GM08714 (cell line): ENCODE data around the gene ASTL.

Experiments
- H3K4me3 ChIP-seq: fragments of 200-500 bp; sonication (Bioruptor generic); 2 replicates; pipeline ENCODE4 v1.5.1; 2014; ENCODE audit warnings: mild to moderate bottlenecking, low read length, inconsistent platforms
- ZNF274 ChIP-seq: IDR thresholded peaks from 2 replicates; pipeline ENCODE4 v1.6.1; 2012; ENCODE audit warnings: mild to moderate bottlenecking, low read depth, low read length

Gene ASTL

GRCh38 chr2:96134421-96134820, 3.9 kb downstream of the ASTL start:
- H3K4me3 ChIP-seq: no peak overlapping the region
- no peak for TF ChIP-seq ZNF274

DNA sequence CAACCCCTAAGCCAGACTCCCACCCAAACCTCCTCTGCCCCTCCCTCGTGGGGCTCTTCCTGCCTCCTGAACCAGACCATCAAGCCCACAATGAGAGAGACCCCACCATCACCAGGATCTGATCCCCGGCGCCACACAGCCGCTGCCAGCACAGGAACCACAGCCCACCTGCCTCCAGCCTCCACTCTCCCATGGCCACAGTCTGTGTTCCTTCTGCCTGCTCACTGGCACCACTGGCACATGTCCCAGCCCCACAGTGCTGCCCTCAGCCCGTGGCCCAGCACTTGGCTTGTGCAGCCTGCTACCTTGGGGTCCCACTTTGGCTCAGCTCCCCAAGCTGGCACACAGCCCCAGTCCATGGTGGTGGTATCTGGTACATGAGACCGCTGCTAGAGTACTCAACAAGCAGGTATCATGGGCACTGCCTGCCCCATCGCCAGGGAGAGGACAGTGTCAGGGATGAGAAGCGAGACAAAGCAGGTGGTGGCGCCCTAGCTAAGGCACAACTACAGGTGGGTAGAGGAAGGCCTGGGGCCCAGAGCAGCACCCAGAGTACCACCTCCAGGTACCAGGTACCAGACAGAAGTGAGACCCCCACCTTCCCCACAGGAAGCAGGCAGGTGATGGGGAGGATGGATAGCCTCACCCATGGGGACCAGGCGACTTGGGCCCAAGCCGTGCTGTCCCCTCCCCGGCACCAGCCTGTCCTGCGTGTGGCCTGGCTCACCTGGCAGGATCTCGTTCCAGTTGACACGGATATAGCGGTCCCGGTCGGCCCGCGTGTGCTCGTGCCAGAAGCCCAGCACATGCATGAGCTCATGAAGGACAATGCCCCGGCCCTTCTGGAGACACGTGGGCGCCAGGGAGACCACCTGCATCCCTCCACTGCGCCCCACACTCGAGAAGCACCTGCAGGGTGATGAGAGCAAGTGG, 6.2 kb downstream of the ASTL start:
- H3K4me3 ChIP-seq: no peak overlapping the region
- TF ChIP-seq ZNF274: no peak

GRCh38 chr2:96131152-96131812, 7.0 kb downstream of the ASTL start:
- TF ChIP-seq ZNF274: no peak
- no peak overlapping the region for H3K4me3 ChIP-seq

- TF ChIP-seq ZNF274: no peak
- H3K4me3 ChIP-seq: no peak overlapping the region
Measured at GRCh38 chr2:96130483-96130882, 7.8 kb downstream of the ASTL start.

GRCh38 chr2:96129528-96130120, 8.7 kb downstream of the ASTL start:
- H3K4me3 ChIP-seq: no peak overlapping the region
- no peak for TF ChIP-seq ZNF274

DNA sequence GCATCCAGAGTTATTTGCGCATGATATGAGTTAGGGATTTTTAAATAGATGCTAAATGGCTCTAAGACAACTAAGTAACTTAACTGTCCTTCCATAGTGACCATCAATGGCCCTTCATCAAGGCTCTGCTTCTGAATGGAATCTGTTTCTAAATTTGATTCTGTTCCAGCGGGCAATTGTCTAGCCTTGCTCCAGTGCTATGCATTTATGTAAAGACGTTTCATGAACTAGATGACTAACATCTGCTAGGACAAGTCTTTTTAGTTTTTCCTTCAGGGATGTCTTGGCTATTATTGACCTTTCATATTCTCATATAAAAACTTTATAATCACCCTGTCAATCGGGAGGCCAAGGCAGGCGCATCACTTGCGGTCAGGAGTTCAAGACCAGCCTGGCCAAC, 9.8 kb downstream of the ASTL start:
- no peak for TF ChIP-seq ZNF274
- H3K4me3 ChIP-seq: no peak overlapping the region

DNA sequence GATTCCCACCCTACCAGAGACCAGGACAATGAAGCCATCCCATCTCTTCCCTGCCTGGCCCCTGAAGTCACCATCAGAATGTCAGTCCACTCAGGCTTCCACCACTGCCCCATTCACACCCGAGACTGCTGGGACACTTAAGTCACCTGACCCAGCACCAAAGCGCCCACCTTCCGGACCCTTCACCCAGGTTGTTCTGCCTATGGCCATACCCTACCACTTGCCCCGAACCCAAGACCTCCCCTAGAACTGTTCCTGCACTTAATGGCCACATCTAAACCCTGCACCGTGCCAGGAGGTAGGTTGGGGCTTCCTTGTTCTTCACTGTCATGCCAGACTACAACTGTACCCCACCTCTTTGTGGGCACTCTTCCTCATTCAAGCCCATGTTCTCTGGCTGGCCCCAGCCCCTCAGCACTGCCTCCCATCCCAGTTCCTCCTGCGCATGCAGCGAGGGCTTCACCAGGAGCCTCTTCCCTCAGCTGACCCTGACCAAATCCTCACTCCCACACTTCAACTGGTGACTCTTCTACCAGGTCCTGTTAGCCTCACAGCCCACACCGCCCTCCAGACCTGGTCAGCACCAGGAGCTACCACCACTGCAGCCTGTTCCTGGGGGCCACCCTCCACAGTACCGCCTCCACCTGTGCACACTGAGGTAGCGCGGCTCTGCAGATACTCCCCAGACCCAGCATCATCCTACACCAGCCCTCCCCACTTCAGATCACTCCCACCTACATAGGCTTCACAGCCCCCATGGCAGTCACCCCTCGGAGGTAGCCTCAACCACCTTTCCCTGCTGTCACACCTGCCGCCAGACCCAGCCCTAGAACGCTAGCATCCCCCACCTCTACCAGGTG, 13.7 kb downstream of the ASTL start:
- H3K4me3 ChIP-seq: no peak overlapping the region
- no peak for TF ChIP-seq ZNF274

DNA sequence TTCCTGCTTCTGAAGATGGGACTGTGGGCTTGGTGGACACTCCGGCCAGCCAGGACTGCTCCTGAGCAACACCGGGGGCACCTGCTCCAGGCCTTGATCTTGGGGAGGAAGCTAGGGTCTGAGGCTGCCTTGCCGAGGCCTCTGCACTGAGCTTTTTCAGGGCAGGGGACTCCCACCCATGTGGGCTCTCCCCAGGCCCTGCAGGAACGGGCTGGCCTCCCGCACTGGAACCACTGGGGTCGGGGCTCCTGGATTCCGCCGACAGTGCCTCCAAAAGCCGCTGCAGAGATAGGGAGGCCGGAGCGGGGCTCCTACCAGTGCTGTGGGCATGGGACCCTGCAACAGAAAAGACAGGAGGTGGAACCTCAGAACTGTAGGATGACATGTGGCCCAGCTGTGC, 14.4 kb downstream of the ASTL start:
- TF ChIP-seq ZNF274: no peak
- no peak overlapping the region for H3K4me3 ChIP-seq

DNA sequence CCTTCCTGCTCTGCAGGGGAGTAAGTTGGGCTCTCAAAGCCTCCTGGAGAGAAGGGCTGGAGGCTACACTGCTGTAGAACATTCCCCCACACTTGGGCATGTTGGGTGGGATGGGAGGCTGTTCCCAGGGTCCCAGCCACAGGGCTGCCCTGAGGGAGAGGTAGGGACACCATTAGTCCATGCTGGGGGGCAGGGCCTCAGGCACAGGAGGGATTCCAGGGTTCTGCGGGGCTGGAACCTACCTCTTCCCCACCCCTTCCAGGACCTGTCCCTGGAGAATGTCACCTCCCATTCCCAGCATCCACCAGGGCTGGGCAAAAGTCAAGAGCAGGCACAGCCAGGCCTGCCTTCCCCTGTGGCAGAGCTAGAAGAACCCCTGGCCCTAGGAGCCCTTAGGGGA, 15.0 kb downstream of the ASTL start:
- H3K4me3 ChIP-seq: no peak overlapping the region
- TF ChIP-seq ZNF274: no peak

DNA sequence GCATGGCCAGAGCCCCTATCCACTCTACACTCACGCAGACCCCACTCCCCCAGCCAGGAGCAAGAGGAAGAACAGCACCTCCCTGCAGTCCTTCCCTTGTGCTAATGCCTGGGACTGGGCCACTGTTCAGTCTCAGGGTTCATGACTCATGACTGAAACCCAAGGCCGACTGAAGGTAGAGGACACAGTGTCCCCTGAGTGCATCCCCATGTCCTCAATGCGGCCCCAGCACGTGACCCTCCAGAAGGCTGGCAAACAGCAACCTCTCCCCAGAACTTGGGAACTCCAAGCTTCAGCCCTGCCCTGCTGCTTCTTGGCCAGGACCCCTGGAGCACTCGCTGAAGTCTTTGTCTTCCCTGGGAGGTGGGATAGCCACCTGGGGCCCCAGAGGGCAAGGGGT, 15.9 kb downstream of the ASTL start:
- no peak overlapping the region for H3K4me3 ChIP-seq
- no peak for TF ChIP-seq ZNF274

GRCh38 chr2:96121414-96121813, 16.9 kb downstream of the ASTL start:
- no peak for TF ChIP-seq ZNF274
- H3K4me3 ChIP-seq: no peak overlapping the region

DNA sequence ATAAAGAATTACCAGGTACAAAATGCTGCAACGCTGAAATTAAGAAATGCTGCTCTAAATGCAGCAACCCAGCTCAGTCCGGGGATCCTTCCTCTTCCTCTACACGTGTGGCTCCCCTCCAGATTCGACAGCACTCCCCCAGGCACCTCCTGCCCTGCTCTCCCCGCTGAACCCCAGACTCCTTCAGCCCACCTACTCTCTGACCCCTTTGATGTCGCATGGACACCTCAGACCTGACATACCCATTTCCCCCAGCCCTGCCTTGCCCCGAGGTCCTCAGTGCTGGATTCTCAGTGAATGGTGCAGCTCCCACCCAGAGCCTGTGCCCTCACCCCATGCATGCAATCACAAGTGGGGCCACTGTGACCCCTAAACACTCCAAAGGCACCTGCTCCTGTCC, 17.3 kb downstream of the ASTL start:
- H3K4me3 ChIP-seq: no peak overlapping the region
- TF ChIP-seq ZNF274: no peak

DNA sequence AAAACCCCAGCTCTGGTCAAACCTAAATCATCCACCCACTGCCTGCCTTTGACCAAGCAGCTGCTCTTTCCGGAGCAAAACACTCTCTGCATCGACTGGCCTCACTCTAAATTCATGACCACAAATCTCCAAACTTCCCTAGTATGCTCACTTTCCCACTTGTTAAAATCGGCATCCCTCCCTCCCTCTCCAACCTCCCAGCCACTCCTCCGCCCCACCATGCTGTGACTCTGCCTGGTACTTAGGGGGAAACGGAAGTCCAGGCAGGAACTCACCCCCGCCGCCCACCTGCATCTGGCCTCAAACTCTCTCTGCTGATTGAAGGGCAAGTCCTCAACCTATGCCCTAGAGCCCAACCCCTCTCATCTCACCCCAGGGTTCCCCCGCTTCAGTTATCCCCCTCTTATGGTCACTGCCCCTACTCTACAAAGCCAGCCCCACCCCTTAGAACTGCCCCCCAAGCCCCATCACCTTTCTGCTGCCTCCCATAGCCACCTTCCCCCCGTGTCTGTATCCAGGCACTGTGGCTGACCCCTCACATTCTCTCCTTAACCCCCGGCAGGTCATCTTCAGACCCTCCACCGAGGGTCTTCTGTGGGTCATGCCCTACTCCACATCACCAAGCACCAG, 18.1 kb downstream of the ASTL start:
- TF ChIP-seq ZNF274: no peak
- H3K4me3 ChIP-seq: no peak overlapping the region

- H3K4me3 ChIP-seq: no peak overlapping the region
- TF ChIP-seq ZNF274: no peak
Measured at GRCh38 chr2:96119389-96119751, 18.9 kb downstream of the ASTL start.
